Activated naive CD8-positive, alpha-beta T cell treated with anti-CD3 and anti-CD28 coated beads, Interleukin-2, amount 10 ng/mL, durations not matched to agents 7 days and 5 days (primary cell): Measurements from ENCODE around the gene TTYH3. TPM values are rescaled to one million over a fixed set of nuclear protein-coding genes. Genes with fewer than 3 reads are reported as not detected.

Source experiments
- ATAC-seq: fragments of 150-1000 bp; cut with Tn5 transposase; one replicate; pipeline ENCODE4 v1.10.0; 2021; ENCODE audit warnings: low read depth, moderate library complexity
- POLR2A ChIA-PET: fragments of 350-600 bp; sonication (Branson Sonifier 250); formaldehyde crosslinking; loops from one replicate; lab custom pipeline; 2021; ENCODE audit warnings: antibody characterized with exemption; lab: Charles Lee
- DNase-seq: peaks from one replicate; pipeline ENCODE4 v3.0.0; 2021
- H3K27ac Mint-ChIP-seq: one replicate; pipeline ENCODE4 v1.8.0; 2022; ENCODE audit warnings: mild to moderate bottlenecking, mixed read lengths
- H3K27me3 Mint-ChIP-seq: one replicate; pipeline ENCODE4 v1.8.0; 2022; ENCODE audit warnings: mild to moderate bottlenecking, moderate library complexity, mixed read lengths
- H3K36me3 Mint-ChIP-seq: one replicate; pipeline ENCODE4 v1.8.0; 2021; ENCODE audit warnings: mild to moderate bottlenecking, mixed read lengths
- H3K4me1 Mint-ChIP-seq: one replicate; pipeline ENCODE4 v1.8.0; 2021; ENCODE audit warnings: mixed read lengths
- H3K4me3 Mint-ChIP-seq: one replicate; pipeline ENCODE4 v1.8.0; 2022; ENCODE audit warnings: mild to moderate bottlenecking, moderate library complexity, mixed read lengths
- H3K9me3 Mint-ChIP-seq: one replicate; pipeline ENCODE4 v1.8.0; 2021; ENCODE audit warnings: mixed read lengths
- total RNA-seq, 2 experiments: library from RNA; stranded (reverse); gene quantifications; one replicate each; pipeline ENCODE4 v1.2.3, GENCODE V29; 2021

Gene TTYH3
- total RNA-seq, 2 experiments from 2014 or later: 32.0 to 33.4 TPM

GRCh38 chr7:2698581-2699288, 66.9 kb downstream of the TTYH3 start:
- no peaks in the 10 kb centered on the region for H3K36me3 Mint-ChIP-seq
- H3K27me3 Mint-ChIP-seq: peaks cover 36% of the 10 kb centered on the region
- ATAC-seq (peak; percentile 95), DNase-seq (peak; percentile 76)
- H3K27ac Mint-ChIP-seq: peak overlapping the region; percentile 83
- H3K9me3 Mint-ChIP-seq: no peaks in the 10 kb centered on the region
- peak overlapping the region; percentile 63 for H3K4me3 Mint-ChIP-seq
- POLR2A ChIA-PET: interaction anchor here (0.5 to 4.0 kb wide), 14 partner anchors 9 to 345 kb away, joined by 3 to 45 read pairs (median 4); no protein-coding TSS in a partner anchor
- peaks cover 26% of the 10 kb centered on the region for H3K4me1 Mint-ChIP-seq

- H3K4me1 Mint-ChIP-seq: peaks cover 26% of the 10 kb centered on the region
- peak overlapping the region; percentile 63 for H3K4me3 Mint-ChIP-seq
- ATAC-seq (no peak), DNase-seq (no peak)
- POLR2A ChIA-PET: interaction anchor here (0.5 to 4.0 kb wide), 14 partner anchors 9 to 345 kb away, joined by 3 to 45 read pairs (median 4); no protein-coding TSS in a partner anchor
- H3K27me3 Mint-ChIP-seq: peaks cover 39% of the 10 kb centered on the region
- no peaks in the 10 kb centered on the region for H3K9me3 Mint-ChIP-seq
- no peaks in the 10 kb centered on the region for H3K36me3 Mint-ChIP-seq
- H3K27ac Mint-ChIP-seq: peak overlapping the region; percentile 83
Observed at GRCh38 chr7:2699289-2699620, 67.5 kb downstream of the TTYH3 start.

- DNase-seq: no peak
- Mint-ChIP-seq H3K4me3 (peak overlapping the region; percentile 5), H3K27ac (no peak overlapping the region), H3K36me3 (no peaks in the 10 kb centered on the region), H3K9me3 (no peaks in the 10 kb centered on the region), H3K4me1 (peaks cover 26% of the 10 kb centered on the region), H3K27me3 (peaks cover 46% of the 10 kb centered on the region)
- no peak for ATAC-seq
- POLR2A ChIA-PET: interaction anchor here (4.0 kb wide), 1 partner anchor 10 kb away, joined by 45 read pairs; no protein-coding TSS in a partner anchor
Observed at GRCh38 chr7:2700141-2700850, 68.5 kb downstream of the TTYH3 start.

- no peak overlapping the region for H3K27ac Mint-ChIP-seq
- H3K4me1 Mint-ChIP-seq: peaks cover 26% of the 10 kb centered on the region
- no peak overlapping the region for H3K4me3 Mint-ChIP-seq
- POLR2A ChIA-PET: interaction anchor here (4.0 kb wide), 1 partner anchor 8 kb away, joined by 45 read pairs; no protein-coding TSS in a partner anchor
- no peaks in the 10 kb centered on the region for H3K9me3 Mint-ChIP-seq
- DNase-seq (no peak), ATAC-seq (no peak)
- no peaks in the 10 kb centered on the region for H3K36me3 Mint-ChIP-seq
- H3K27me3 Mint-ChIP-seq: peaks cover 49% of the 10 kb centered on the region
Observed at GRCh38 chr7:2701424-2701823, 69.6 kb downstream of the TTYH3 start.

- Mint-ChIP-seq H3K27ac (no peak overlapping the region), H3K9me3 (no peaks in the 10 kb centered on the region), H3K36me3 (no peaks in the 10 kb centered on the region), H3K4me1 (peaks cover 26% of the 10 kb centered on the region), H3K27me3 (peaks cover 55% of the 10 kb centered on the region), H3K4me3 (no peak overlapping the region)
- POLR2A ChIA-PET: interaction anchor here (1.0 to 4.0 kb wide), 2 partner anchors 8 to 9 kb away, joined by 4 to 45 read pairs; no protein-coding TSS in a partner anchor
- no peak for ATAC-seq
- no peak for DNase-seq
Observed at GRCh38 chr7:2701832-2702593, 70.2 kb downstream of the TTYH3 start.

GRCh38 chr7:2702594-2702957, 70.8 kb downstream of the TTYH3 start:
- H3K27me3 Mint-ChIP-seq: peaks cover 56% of the 10 kb centered on the region

GRCh38 chr7:2705371-2706096, 73.7 kb downstream of the TTYH3 start:
- Mint-ChIP-seq H3K4me3 (no peak overlapping the region), H3K4me1 (peaks cover 8% of the 10 kb centered on the region), H3K9me3 (no peaks in the 10 kb centered on the region), H3K36me3 (no peaks in the 10 kb centered on the region), H3K27me3 (peaks cover 62% of the 10 kb centered on the region), H3K27ac (no peak overlapping the region)
- DNase-seq (no peak), ATAC-seq (no peak)
- POLR2A ChIA-PET: no interaction called here

More at GRCh38 chr7:2702594-2702957, 70.8 kb downstream of the TTYH3 start:
- no peak for DNase-seq
- Mint-ChIP-seq H3K9me3 (no peaks in the 10 kb centered on the region), H3K4me3 (no peak overlapping the region), H3K4me1 (peaks cover 23% of the 10 kb centered on the region), H3K27ac (no peak overlapping the region), H3K36me3 (no peaks in the 10 kb centered on the region)
- POLR2A ChIA-PET: interaction anchor here (1.0 kb wide), 1 partner anchor 9 kb away, joined by 4 read pairs; no protein-coding TSS in a partner anchor
- ATAC-seq: no peak

- Mint-ChIP-seq H3K4me3 (no peak overlapping the region), H3K36me3 (no peaks in the 10 kb centered on the region), H3K27me3 (peaks cover 58% of the 10 kb centered on the region), H3K4me1 (peaks cover 15% of the 10 kb centered on the region), H3K27ac (no peak overlapping the region), H3K9me3 (no peaks in the 10 kb centered on the region)
- POLR2A ChIA-PET: no interaction called here
- ATAC-seq (no peak), DNase-seq (no peak)
Observed at GRCh38 chr7:2706685-2707126, 74.9 kb downstream of the TTYH3 start.

GRCh38 chr7:2707481-2707880, 75.7 kb downstream of the TTYH3 start:
- Mint-ChIP-seq H3K36me3 (no peaks in the 10 kb centered on the region), H3K27me3 (peaks cover 54% of the 10 kb centered on the region), H3K4me3 (no peak overlapping the region), H3K9me3 (no peaks in the 10 kb centered on the region), H3K4me1 (peaks cover 15% of the 10 kb centered on the region), H3K27ac (no peak overlapping the region)
- no peak for ATAC-seq
- DNase-seq: no peak
- POLR2A ChIA-PET: interaction anchor here (5.8 kb wide), 1 partner anchor 7 kb away, joined by 45 read pairs; no protein-coding TSS in a partner anchor

- no peaks in the 10 kb centered on the region for H3K9me3 Mint-ChIP-seq
- H3K27me3 Mint-ChIP-seq: peaks cover 55% of the 10 kb centered on the region
- no peaks in the 10 kb centered on the region for H3K36me3 Mint-ChIP-seq
- POLR2A ChIA-PET: interaction anchor here (5.8 kb wide), 1 partner anchor 8 kb away, joined by 45 read pairs; no protein-coding TSS in a partner anchor
- DNase-seq (no peak), ATAC-seq (no peak)
- no peak overlapping the region for H3K4me3 Mint-ChIP-seq
- no peak overlapping the region for H3K27ac Mint-ChIP-seq
- peaks cover 15% of the 10 kb centered on the region for H3K4me1 Mint-ChIP-seq
Observed at GRCh38 chr7:2708041-2708440, 76.3 kb downstream of the TTYH3 start.

GRCh38 chr7:2708547-2709310, 76.9 kb downstream of the TTYH3 start:
- Mint-ChIP-seq H3K4me1 (peaks cover 17% of the 10 kb centered on the region), H3K4me3 (no peak overlapping the region), H3K27ac (no peak overlapping the region), H3K36me3 (peaks cover 1% of the 10 kb centered on the region), H3K9me3 (no peaks in the 10 kb centered on the region), H3K27me3 (peaks cover 58% of the 10 kb centered on the region)
- POLR2A ChIA-PET: interaction anchor here (0.5 to 5.8 kb wide), 4 partner anchors 9 to 79 kb away, joined by 3 to 45 read pairs (median 10); no protein-coding TSS in a partner anchor
- ATAC-seq (no peak), DNase-seq (no peak)
